ENCODE data around the gene PPP1R16B. TPM values are rescaled to one million over a fixed set of nuclear protein-coding genes. Genes with fewer than 3 reads are reported as not detected.
A peak's percentile ranks its signal among the peaks of the same experiment; 100 is the strongest.

The PPP1R16B gene
- total and polyA plus RNA-seq, 2 of the 8 experiments (the other 6 are each of a cell fraction or from before 2014, with no cell fraction given), result 2.6 to 8.9 TPM

GRCh38 chr20:38926142-38926933, 120.8 kb downstream of the PPP1R16B start, which contains the start of gene FAM83D:
Gene FAM83D (plus strand): TSS chr20:38926417. CDS start chr20:38926443, 26 bp downstream.
- Histone ChIP-seq H2BK120ac (replicated peaks; ENCODE audit: low read depth, low read length) (peak within 1 kb of the TSS; percentile 44), H3K79me1 (ENCODE audit: low read depth, low read length) (peaks cover 9% of the 10 kb centered on the region), H3K27ac (ENCODE audit: low read depth, low read length) (peak within 1 kb of the TSS; percentile 73; the same call in 1 of the 2 replicates), H4K5ac (ENCODE audit: insufficient read length, low read depth, low read length) (peak within 1 kb of the TSS; percentile 35), H3K56ac (replicated peaks; ENCODE audit: insufficient read length, low read depth, low read length) (peak within 1 kb of the TSS; percentile 65), H4K20me1 (replicated peaks in 1 of 2; ENCODE audit: control insufficient read depth in 1 of 2, insufficient read depth in 2 of 2, low read length in 2 of 2) (peaks cover 7 to 13% of the 10 kb centered on the region in 2 experiments), H3K23me2 (ENCODE audit: low read depth, low read length) (peaks cover 13% of the 10 kb centered on the region), H3K27me3 (replicated peaks in 1 of 4; ENCODE audit: control insufficient read depth in 3 of 4, extremely low read depth in 1 of 4, insufficient read depth in 3 of 4, low read length in 3 of 4) (no peaks in the 10 kb centered on the region), H4K91ac (replicated peaks; ENCODE audit: insufficient read length, low read length) (peak within 1 kb of the TSS; percentile 93), H3K4ac (replicated peaks; ENCODE audit: insufficient read length, low read depth, low read length) (peak within 1 kb of the TSS; percentile 80), H2BK20ac (ENCODE audit: low read length) (no peak within 1 kb of the TSS), H3K36me3 (ENCODE audit: control insufficient read depth in 2 of 4, insufficient read depth in 4 of 4, low read length in 3 of 4) (peaks cover 0 to 5% (median 2%) of the 10 kb centered on the region in 4 experiments; a peak in 3 of 8 replicates), H3K4me1 (replicated peaks in 1 of 4; ENCODE audit: control insufficient read depth in 3 of 4, insufficient read depth in 4 of 4, low read length in 3 of 4) (peaks cover 6 to 8% (median 6%) of the 10 kb centered on the region in 4 experiments), H3K18ac (ENCODE audit: extremely low read depth, low read length) (peak within 1 kb of the TSS; percentile 95; the same call in 1 of the 2 replicates), H3K9me3 (ENCODE audit: insufficient read depth in 2 of 2, low read depth in 1 of 2, low read length in 1 of 2) (no peaks in the 10 kb centered on the region), H2AFZ (ENCODE audit: low read length) (no peak within 1 kb of the TSS), H4K8ac (ENCODE audit: extremely low read depth, insufficient read depth, low read length) (peak within 1 kb of the TSS; percentile 93), H2AK5ac (ENCODE audit: low read depth, low read length) (peak within 1 kb of the TSS; percentile 39; the same call in 1 of the 2 replicates), H3K9ac (replicated peaks in 1 of 4; ENCODE audit: extremely low read depth in 1 of 4, low read depth in 3 of 4, low read length in 3 of 4) (peak within 1 kb of the TSS; percentile 74 to 96 (median 78)), H2BK15ac (ENCODE audit: low read length) (no peak within 1 kb of the TSS), H2BK5ac (ENCODE audit: low read depth, low read length) (peak within 1 kb of the TSS; percentile 78; the same call in 1 of the 2 replicates), H3K4me2 (ENCODE audit: insufficient read depth in 1 of 2, low read depth in 2 of 2, low read length in 2 of 2) (peak within 1 kb of the TSS; percentile 70 to 79), H2BK12ac (ENCODE audit: low read depth, low read length) (no peak within 1 kb of the TSS), H3K14ac (ENCODE audit: insufficient read length) (peak within 1 kb of the TSS; percentile 79), H3K4me3 (ENCODE audit: extremely low read depth in 1 of 4, insufficient read depth in 2 of 4, low read depth in 3 of 4, low read length in 4 of 4) (peak within 1 kb of the TSS; percentile 85 to 90 (median 87)), H3K23ac (ENCODE audit: insufficient read length) (no peak within 1 kb of the TSS), H3K79me2 (ENCODE audit: control insufficient read depth in 1 of 2, insufficient read depth in 2 of 2, low read length in 2 of 2) (peaks cover 35 to 47% of the 10 kb centered on the region in 2 experiments)
- DNase-seq (ENCODE audit: low read depth in 1 of 2, low spot score in 2 of 2) (peak; percentile 99), FAIRE-seq (peak; percentile 28)
- WGBS, 2 experiments (ENCODE audit: extremely low coverage in 1 of 2, insufficient coverage in 1 of 2, insufficient read length in 1 of 2, insufficient replicate concordance in 2 of 2, low coverage in 1 of 2, low lambda C conversion rate in 2 of 2, missing lambda C conversion rate in 1 of 2), result 2% methylated on average over 79 of the region's 95 CpGs; no CpG with 5 or more reads in 1 of the 2 experiments
- ChIA-PET POLR2A (ENCODE audit: partially characterized antibody) (interaction anchor here (0.5 to 5.9 kb wide), 33 partner anchors 8 to 602 kb away, joined by 3 to 57 read pairs (median 3); partner anchors contain the start of genes ACTR5, DHX35 and PPP1R16B), CTCF (ENCODE audit: partially characterized antibody) (interaction anchor here (0.9 to 2.1 kb wide), 8 partner anchors 9 to 121 kb away, joined by 3 to 11 read pairs (median 4); partner anchors contain the start of gene PPP1R16B)
- TF ChIP-seq, protein P1, sequence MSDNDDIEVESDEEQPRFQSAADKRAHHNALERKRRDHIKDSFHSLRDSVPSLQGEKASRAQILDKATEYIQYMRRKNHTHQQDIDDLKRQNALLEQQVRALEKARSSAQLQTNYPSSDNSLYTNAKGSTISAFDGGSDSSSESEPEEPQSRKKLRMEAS (IDR thresholded peaks at IDR 0.05), result peak; percentile 70
- TF ChIP-seq TBP (IDR thresholded peaks at IDR 0.05; ENCODE audit: low read depth, low read length) (peak; percentile 96), RBBP5 (IDR thresholded peaks at IDR 0.05; ENCODE audit: borderline replicate concordance, low read depth, low read length) (peak; percentile 54; the same call in 1 of the 2 replicates), EP300 (IDR thresholded peaks at IDR 0.05; ENCODE audit: borderline replicate concordance in 1 of 2, low read depth in 2 of 2, low read length in 2 of 2) (no peak), YY1 (IDR thresholded peaks at IDR 0.05; ENCODE audit: low read depth, low read length) (0 out of 2 replicates have a peak, but pooled peaks have one; percentile 71), SP4 (IDR thresholded peaks at IDR 0.05; ENCODE audit: low read length) (peak; percentile 78; the same call in 1 of the 2 replicates), POLR2AphosphoS5 (IDR thresholded peaks at IDR 0.05; ENCODE audit: low read depth, low read length) (peak; percentile 98), ASH2L (IDR thresholded peaks at IDR 0.05; ENCODE audit: low read length) (peak; percentile 89), PHF8 (conservative IDR thresholded peaks at IDR 0.05; ENCODE audit: low read depth, low read length) (peak; percentile 93)
- TF ChIP-seq, protein P2, sequence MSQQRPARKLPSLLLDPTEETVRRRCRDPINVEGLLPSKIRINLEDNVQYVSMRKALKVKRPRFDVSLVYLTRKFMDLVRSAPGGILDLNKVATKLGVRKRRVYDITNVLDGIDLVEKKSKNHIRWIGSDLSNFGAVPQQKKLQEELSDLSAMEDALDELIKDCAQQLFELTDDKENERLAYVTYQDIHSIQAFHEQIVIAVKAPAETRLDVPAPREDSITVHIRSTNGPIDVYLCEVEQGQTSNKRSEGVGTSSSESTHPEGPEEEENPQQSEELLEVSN (IDR thresholded peaks at IDR 0.05), result peak; percentile 83
